HG02870 (cell line): ENCODE results near the gene MRI1.
"Not testable (repeated sequence)": the region's sequence is repeated elsewhere in the genome, so short reads cannot be mapped to it uniquely, and the experiment has no call there.

Source experiments
- ATAC-seq: cut with Tn5 transposase; IDR thresholded peaks from one replicate; pipeline ENCODE4 v1.9.1; 2021; ENCODE audit warnings: mild to moderate bottlenecking, moderate library complexity; ENCODE audit not compliant: unreplicated experiment

MRI1 gene

DNA sequence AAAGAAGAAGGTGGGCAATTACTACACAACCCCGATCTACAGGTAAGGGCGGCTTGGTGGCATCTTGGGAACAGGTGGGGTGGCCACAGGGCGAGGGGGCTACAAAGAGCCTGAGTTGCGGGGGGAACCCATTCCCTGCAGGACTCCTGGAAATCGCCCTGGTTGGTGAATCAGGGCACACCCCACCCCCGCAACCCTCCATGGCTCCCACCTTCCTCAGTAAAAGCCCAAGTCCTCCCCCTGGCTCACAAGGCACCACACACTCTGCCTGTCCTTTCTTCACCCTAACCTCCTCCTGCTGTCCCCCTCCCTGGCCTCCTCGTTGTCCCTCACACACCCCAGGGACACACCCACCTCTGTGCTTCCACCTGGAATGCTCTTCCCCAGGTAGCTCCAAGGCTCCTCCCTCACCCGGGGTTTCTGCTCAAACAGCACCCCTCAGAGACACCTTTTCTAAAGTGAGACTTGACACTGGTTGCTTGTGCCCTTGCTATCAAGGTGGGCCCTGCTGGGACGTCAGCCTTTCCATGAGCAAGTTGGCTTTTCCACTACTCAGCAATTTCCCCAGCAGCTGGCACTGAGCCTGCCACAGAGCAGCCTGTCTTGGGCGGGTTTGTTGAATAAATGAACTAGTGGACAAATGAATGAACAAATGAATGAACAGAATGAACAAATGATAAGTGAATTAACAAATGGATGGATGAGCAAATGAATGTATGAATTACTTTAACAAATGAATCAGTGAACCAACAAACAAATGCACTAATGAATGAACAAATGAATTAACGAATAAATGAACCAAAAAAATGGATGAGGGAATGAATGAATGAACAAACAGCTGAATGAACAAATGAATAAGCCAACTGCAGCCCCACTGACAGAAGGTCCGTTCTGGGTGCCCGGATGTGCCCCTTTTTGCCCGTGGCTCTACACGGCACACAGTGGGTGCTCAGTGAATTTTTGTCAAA lies 6.2 kb upstream of the MRI1 start:
- no peak for ATAC-seq

GRCh38 chr19:13758795-13759194 lies 5.5 kb upstream of the MRI1 start:
- no peak for ATAC-seq

DNA sequence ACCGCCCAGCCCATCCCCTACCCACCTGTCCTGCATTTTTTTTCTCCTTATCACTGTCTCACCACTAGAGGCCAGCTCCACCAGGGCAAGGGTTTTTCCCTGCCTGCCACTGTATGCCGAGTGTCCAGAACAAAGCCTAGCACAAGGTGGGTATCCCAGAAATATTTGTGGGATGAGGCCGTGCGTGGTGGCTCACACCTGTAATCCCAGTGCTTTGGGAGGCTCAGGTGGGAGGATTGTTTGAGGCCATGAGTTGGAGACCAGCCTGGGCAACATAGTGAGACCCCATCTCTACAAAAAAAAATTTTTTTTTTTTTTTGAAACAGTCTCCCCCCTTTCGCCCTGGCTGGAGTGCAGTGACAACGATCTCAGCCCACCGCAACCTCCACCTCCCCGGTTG lies 2.9 kb upstream of the MRI1 start:
- no peak for ATAC-seq

GRCh38 chr19:13762635-13763235 lies 1.6 kb upstream of the MRI1 start:
- ATAC-seq: no peak

- no peak for ATAC-seq
Measured at GRCh38 chr19:13763265-13763664, 1.1 kb upstream of the MRI1 start.

DNA sequence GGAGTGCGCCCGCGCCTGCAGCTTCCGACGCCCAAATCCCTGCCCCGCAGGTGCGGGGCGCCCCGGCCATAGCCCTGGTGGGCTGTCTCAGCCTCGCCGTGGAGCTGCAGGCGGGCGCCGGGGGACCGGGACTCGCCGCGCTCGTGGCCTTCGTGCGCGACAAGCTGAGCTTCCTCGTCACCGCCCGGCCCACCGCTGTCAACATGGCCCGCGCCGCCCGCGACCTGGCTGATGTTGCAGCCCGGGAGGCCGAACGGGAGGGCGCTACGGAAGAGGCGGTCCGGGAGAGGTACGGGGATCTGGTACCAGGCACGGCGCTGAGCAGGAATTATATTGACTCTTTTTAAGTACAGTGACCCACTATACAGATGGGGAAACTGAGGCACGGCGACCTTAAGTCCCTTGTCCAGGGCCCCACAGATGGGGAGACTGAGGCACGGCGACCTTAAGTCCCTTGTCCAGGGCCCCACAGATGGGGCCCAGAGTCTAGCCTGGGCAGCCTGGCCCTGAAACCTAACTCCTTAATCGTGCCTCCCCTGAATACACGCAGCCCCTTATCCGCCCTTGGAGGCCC lies 586 bp downstream of the MRI1 start:
- ATAC-seq: peak; percentile 4

GRCh38 chr19:13765395-13766094 lies 1.2 kb downstream of the MRI1 start:
- ATAC-seq: no peak

DNA sequence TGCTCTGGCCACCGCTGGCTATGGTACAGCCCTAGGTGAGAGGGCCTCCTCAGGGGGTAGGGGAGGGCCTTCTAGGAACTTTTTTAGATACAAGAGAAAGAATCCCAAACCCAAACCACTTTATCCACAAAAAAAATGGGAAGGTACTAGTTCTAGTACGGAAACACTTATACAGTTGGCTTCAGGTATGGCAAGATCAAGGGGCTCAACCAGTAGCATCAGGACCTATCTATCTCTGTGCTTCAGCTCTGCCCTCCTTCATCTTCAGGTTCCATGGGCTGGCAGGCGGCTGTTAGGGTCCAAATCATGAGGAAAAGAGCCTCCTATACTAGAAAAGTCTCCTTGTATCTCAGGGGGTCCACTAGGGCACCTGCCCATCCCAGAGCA lies 1.8 kb downstream of the MRI1 start:
- no peak for ATAC-seq

DNA sequence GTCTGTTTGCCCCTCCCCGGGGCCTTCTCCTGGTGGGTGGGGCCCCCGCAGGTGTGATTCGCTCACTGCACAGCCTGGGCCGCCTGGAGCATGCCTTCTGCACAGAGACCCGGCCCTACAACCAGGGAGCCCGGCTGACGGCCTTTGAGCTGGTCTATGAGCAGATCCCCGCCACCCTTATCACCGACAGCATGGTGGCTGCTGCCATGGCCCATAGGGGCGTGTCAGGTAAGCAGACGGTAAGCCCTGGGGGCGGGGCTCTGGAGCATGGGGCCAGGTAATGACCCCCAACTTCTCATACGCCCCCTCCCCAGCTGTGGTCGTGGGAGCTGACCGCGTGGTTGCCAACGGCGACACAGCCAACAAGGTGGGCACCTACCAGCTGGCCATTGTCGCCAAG lies 4.2 kb downstream of the MRI1 start:
- ATAC-seq: no peak

DNA sequence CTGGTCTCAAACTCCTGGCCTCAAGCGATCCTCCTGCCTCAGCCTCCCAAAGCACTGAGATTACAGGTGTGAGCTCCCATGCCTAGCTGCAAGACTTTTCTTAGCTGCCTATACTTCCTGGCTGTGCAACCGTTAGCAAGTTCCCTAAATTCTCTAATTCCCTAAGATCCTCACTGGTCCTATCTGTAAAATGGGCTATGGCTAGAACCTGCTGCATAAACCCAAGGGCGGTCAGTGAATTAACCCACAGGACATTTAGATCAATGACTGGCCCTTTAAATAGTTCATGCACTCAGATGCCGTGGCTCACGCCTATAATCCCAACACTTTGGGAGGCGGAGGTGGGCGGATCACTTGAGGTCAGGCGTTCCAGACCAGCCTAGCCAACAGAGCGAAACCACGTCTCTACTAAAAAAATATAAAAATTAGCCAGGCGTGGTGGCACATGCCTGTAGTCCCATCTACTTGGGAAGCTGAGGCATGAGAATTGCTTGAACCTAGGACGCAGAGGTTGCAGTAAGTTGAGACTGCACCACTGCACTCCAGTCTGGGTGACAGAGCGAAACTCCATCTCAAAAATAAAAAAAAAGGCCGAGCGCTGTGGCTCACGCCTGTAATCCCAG lies 5.8 kb downstream of the MRI1 start:
- no peak for ATAC-seq

- peak; percentile 91 for ATAC-seq
Measured at GRCh38 chr19:13774217-13775191, 10.2 kb downstream of the MRI1 start, which contains the start of gene C19orf53. Gene C19orf53 (plus strand): TSS chr19:13774456. CDS start chr19:13774478, 22 bp downstream.

- no peak for ATAC-seq
Measured at GRCh38 chr19:13778398-13778797, 14.1 kb downstream of the MRI1 start.

DNA sequence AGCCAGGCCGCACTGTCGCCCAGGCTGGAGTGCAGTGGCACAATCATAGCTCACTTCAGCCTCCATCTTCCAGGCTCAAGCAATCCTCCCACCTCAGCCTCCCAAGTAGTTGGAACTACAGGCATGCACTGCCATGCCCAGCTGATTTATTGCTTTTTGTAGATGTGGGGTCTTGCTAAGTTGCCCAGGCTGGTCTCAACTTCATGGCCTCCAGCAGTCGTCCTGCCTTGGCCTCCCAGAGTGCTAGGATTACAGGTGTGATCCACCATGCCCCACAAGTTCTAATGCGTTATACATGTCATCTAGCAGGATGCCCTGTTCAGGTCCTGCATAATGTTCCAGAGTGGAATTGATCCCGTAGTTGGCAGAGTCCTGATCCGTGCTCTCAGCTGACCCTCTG lies 14.5 kb downstream of the MRI1 start:
- ATAC-seq: no peak

- not testable (repeated sequence) for ATAC-seq
Measured at GRCh38 chr19:13779794-13780193, 15.5 kb downstream of the MRI1 start.

DNA sequence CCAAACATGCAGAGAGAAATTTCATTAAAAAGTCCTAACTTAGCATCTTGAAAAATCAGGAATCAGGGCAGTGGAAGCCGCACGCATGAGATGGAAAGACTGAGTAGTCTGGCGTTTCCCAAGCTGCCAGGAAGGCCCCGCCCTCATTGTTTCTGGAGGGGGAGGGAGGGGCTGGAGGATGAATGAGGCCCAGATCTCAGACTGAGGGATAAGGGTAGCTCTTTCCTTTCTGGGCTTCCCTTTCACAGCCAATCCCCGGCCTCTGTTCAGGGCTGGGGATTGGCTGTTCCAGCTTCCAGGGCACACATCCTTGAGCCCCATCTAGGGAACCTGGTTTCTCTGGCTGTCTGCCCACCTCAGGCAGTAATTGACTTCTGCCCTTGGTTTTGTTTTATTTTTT lies 17.2 kb downstream of the MRI1 start:
- ATAC-seq: no peak

- ATAC-seq: no peak
Measured at GRCh38 chr19:13782537-13782936, 18.2 kb downstream of the MRI1 start.

GRCh38 chr19:13783565-13784500 lies 19.5 kb downstream of the MRI1 start:
- ATAC-seq: no peak

DNA sequence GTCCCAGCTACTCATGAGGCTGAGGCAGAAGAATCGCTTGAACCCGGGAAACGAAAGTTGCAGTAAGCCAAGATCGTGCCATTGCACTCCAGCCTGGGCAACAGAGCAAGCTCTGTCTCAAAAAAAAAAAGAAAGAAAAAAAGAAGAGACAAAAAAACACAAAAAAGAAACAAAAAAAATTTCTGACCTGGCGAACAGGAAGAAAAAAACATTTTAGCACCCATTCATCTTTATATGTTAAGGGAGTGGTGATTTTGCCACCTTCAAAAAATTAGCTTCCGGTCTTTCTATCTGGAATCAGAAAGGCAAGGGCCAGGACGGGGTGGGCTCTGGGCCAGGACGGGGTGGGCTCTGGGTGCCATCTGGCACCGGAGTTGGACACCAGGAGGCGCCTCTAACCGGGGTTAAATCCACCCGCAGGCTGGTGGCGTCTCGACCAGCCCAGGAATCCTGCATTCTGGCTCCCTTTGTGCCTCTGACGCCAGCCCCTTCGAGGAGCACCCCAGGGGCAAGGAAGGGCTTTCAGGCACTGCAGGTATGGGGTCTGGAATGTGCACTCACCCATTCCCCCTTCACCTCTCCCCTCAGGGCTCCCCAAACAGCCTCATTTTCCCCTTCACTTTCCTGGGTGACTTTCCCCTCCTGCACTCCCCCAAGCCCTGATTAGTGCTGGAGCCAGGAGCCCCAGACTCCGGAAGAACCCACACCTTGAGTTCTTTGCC lies 20.6 kb downstream of the MRI1 start:
- ATAC-seq: no peak
